ENCODE measurements around the gene PIKFYVE. TPM values are rescaled to one million over a fixed set of nuclear protein-coding genes. Genes with fewer than 3 reads are reported as not detected.

The PIKFYVE gene
- total RNA-seq, 6 experiments from 2014 or later, result 10.7 to 16.0 (median 13.2) TPM

GRCh38 chr2:208253600-208254117 lies 12.4 kb upstream of the PIKFYVE start:
- Histone ChIP-seq H3K4me1 (peaks cover 0 to 46% (median 18%) of the 10 kb centered on the region in 4 donors), H3K36me3 (peaks cover 0 to 49% (median 2%) of the 10 kb centered on the region in 4 donors), H3K27me3 (no peaks in the 10 kb centered on the region), H3K27ac (peak overlapping the region; percentile 68 to 73 (median 69)), H3K4me3 (peak overlapping the region; percentile 84 to 96 (median 95)), H3K9me3 (no peaks in the 10 kb centered on the region)
- peak in 1 of 4 donors; percentile 0 for ATAC-seq
- 2% methylated on average over 7 of the region's 7 CpGs for WGBS (ENCODE audit: insufficient coverage, low coverage, low lambda C conversion rate, missing lambda C conversion rate)
- no peak for DNase-seq
- intact Hi-C loops (cut with DNase I), result loop anchor here in 1 of 2 donors (10.0 kb wide), 1 partner anchor 79 kb away; no protein-coding TSS in a partner anchor
- TF ChIP-seq POLR2A (IDR thresholded peaks at IDR 0.05) (peak; percentile 37), CTCF (IDR thresholded peaks at IDR 0.05) (no peak)

GRCh38 chr2:208254118-208254870 lies 11.8 kb upstream of the PIKFYVE start:
- DNase-seq (peak; percentile 85 to 97 (median 96)), ATAC-seq (peak; percentile 60 to 77 (median 70))
- H3K4me1 ChIP-seq, result peaks cover 0 to 39% (median 15%) of the 10 kb centered on the region in 4 donors

DNA sequence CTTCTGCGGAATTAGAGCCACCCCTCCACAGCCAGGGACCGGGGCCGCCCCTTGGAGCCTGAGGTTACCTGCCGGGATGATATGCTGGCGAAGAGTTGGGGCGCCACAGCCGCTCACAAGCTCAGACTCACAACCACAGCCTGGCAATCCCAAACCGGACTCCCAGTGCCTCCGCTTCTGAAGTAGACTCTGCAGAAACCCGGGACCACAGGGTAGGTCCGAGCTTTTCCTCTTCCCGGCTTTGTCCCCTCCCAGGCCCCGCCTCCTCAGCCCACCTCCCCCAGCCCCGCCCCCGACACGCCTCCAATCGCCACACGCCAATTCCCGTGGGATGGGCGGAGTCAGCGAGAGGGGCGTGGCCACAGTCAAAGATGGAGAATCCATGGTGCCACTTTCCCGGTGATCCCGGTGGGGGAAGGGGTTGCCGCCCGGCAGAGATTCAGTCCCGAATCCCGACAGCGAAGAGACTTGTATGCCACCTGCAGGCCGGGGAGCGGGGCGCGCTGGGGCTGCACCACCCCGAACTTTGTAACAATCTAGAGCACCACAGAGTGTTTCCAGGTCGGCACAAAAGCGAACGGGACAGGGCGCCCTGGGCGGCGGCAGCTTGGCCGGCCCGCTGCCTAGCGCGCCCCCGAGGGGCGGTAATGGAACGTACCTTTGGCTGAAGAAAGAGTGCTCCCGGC lies 11.0 kb upstream of the PIKFYVE start, which contains the start of gene IDH1:
Gene IDH1 (minus strand): TSS at position 201 of the 686 bp plus-strand sequence. CDS start 3,520 bp downstream, outside the sequence.
- peaks cover 0 to 36% (median 2%) of the 10 kb centered on the region in 4 donors for H3K36me3 ChIP-seq
- TF ChIP-seq POLR2A (IDR thresholded peaks at IDR 0.05), result peak; percentile 81
- TF ChIP-seq CTCF (IDR thresholded peaks at IDR 0.05), result peak; percentile 58 to 76 (median 68)
- peaks cover 0 to 32% (median 11%) of the 10 kb centered on the region in 4 donors for H3K4me1 ChIP-seq
- H3K9me3 ChIP-seq, result no peaks in the 10 kb centered on the region
- ATAC-seq (peak; percentile 83 to 93 (median 86)), DNase-seq (peak; percentile 98 to 99 (median 98))
- peak within 1 kb of the TSS; percentile 84 to 96 (median 95) for H3K4me3 ChIP-seq
- no peaks in the 10 kb centered on the region for H3K27me3 ChIP-seq
- intact Hi-C loops (cut with DNase I), result loop anchor here in 1 of 2 donors (10.0 kb wide), 1 partner anchor 80 kb away; no protein-coding TSS in a partner anchor
- under 1% methylated on average over 22 of the region's 48 CpGs for WGBS (ENCODE audit: insufficient coverage, low coverage, low lambda C conversion rate, missing lambda C conversion rate)
- H3K27ac ChIP-seq, result peak within 1 kb of the TSS; percentile 68 to 73 (median 69)

More at GRCh38 chr2:208254118-208254870, 11.8 kb upstream of the PIKFYVE start:
- H3K27ac ChIP-seq, result peak overlapping the region; percentile 68 to 73 (median 69)
- TF ChIP-seq POLR2A (IDR thresholded peaks at IDR 0.05), result no peak
- peak; percentile 58 to 75 (median 66) for TF ChIP-seq CTCF (IDR thresholded peaks at IDR 0.05)
- H3K4me3 ChIP-seq, result peak overlapping the region; percentile 84 to 96 (median 95)
- intact Hi-C loops (cut with DNase I), result loop anchor here in 1 of 2 donors (10.0 kb wide), 1 partner anchor 79 kb away; no protein-coding TSS in a partner anchor
- peaks cover 0 to 44% (median 2%) of the 10 kb centered on the region in 4 donors for H3K36me3 ChIP-seq
- no peaks in the 10 kb centered on the region for H3K27me3 ChIP-seq
- under 1% methylated on average over 34 of the region's 36 CpGs for WGBS (ENCODE audit: insufficient coverage, low coverage, low lambda C conversion rate, missing lambda C conversion rate)
- no peaks in the 10 kb centered on the region for H3K9me3 ChIP-seq

- intact Hi-C loops (cut with DNase I), result loop anchor here in 1 of 2 donors (10.0 kb wide), 1 partner anchor 81 kb away; no protein-coding TSS in a partner anchor
- WGBS (ENCODE audit: insufficient coverage, low coverage, low lambda C conversion rate, missing lambda C conversion rate), result 47% methylated on average over 8 of the region's 13 CpGs
- Histone ChIP-seq H3K4me3 (peak overlapping the region; percentile 84 to 96 (median 95)), H3K27me3 (no peaks in the 10 kb centered on the region), H3K36me3 (peaks cover 0 to 30% (median 2%) of the 10 kb centered on the region in 4 donors), H3K27ac (peak overlapping the region; percentile 13 to 72 (median 69)), H3K4me1 (peaks cover 0 to 29% (median 9%) of the 10 kb centered on the region in 4 donors), H3K9me3 (no peaks in the 10 kb centered on the region)
- ATAC-seq (no peak), DNase-seq (no peak)
- TF ChIP-seq POLR2A (IDR thresholded peaks at IDR 0.05) (no peak), CTCF (IDR thresholded peaks at IDR 0.05) (peak in 2 of 4 donors; percentile 12 to 36)
Observed at GRCh38 chr2:208255557-208256106, 10.4 kb upstream of the PIKFYVE start.

Data from right lobe of liver (tissue), 6 donors.